Left lung (tissue), 10 donors: ENCODE results near the gene KIF26B. TPM values are rescaled to one million over a fixed set of nuclear protein-coding genes. Genes with fewer than 3 reads are reported as not detected.

Experiments used
- ATAC-seq: fragments of 200-7000 bp; cut with Tn5 transposase; one replicate; pipeline ENCODE4 v1.9.1; 2020; ENCODE audit warnings: moderate library complexity
- DNase-seq, 4 donors: peaks; one replicate each; pipeline ENCODE4 v3.0.0-alpha.2; 2013 to 2020
- H3K27ac ChIP-seq, 2 donors: fragments of 200-600 bp; sonication (generic) in 1 of 2; one replicate each; pipeline versions ENCODE4 v1.5.0 to v1.8.0; 2020 to 2021
- H3K27me3 ChIP-seq, 2 donors: fragments of 200-600 bp; sonication (generic) in 1 of 2; one replicate each; pipeline versions ENCODE4 v1.5.0 to v1.8.0; 2020 to 2021
- H3K36me3 ChIP-seq, 2 donors: fragments of 200-600 bp; sonication (generic) in 1 of 2; one replicate each; pipeline versions ENCODE4 v1.5.0 to v1.8.0; 2020 to 2021
- H3K4me1 ChIP-seq, 2 donors: fragments of 200-600 bp; one replicate each; pipeline ENCODE4 v1.8.0; 2021
- H3K4me3 ChIP-seq, 2 donors: fragments of 200-600 bp; sonication (generic) in 1 of 2; one replicate each; pipeline versions ENCODE4 v1.5.0 to v1.8.0; 2020 to 2021; ENCODE audit warnings: mild to moderate bottlenecking in 1 of 2
- H3K9me3 ChIP-seq, 2 donors: fragments of 200-600 bp; sonication (generic) in 1 of 2; one replicate each; pipeline versions ENCODE4 v1.5.0 to v1.8.0; 2020 to 2021
- CTCF ChIP-seq, 2 donors: fragments of 200-600 bp; sonication (generic) in 1 of 2; IDR thresholded peaks; one replicate each; pipeline versions ENCODE4 v1.5.0 to v1.8.0; 2021; ENCODE audit warnings: antibody characterized with exemption in 2 of 2
- intact Hi-C, 2 donors: fragments of 100-400 bp; cut with DNase I; formaldehyde crosslinking; loops; one replicate each; pipeline versions ENCODE4 v1.11.2 to v1.14.2; 2022
- polyA plus RNA-seq, 6 donors: library from polyadenylated mRNA; unstranded; fragments of 120-200 nt; gene quantifications; one replicate each; pipeline ENCODE4 v1.2.1, GENCODE V29; 2013; ENCODE audit not compliant: insufficient read length in 6 of 6
- total RNA-seq, 2 donors: library from RNA; stranded (reverse); fragmentation: NEBNext Ultra II Directional; extraction: Animal tissue kit (Norgen Biotek cat#: 25700); gene quantifications; one replicate each; pipeline ENCODE4 v1.2.1, GENCODE V29; 2021
- donor health status: DM: no; HTN: yes; CAD: no.
- donor health status: DM: no; HTN: no; CAD: no.

The KIF26B gene
- total and polyA plus RNA-seq, 8 donors, result 3.9 to 28.3 (median 6.5) TPM

- TF ChIP-seq CTCF (IDR thresholded peaks at IDR 0.05), result no peak
- H3K27ac ChIP-seq, result no peak overlapping the region
- H3K4me3 ChIP-seq, result no peak overlapping the region
- intact Hi-C loops, result no loop called here
- DNase-seq (no peak), ATAC-seq (no peak)
- H3K9me3 ChIP-seq, result no peaks in the 10 kb centered on the region
- no peaks in the 10 kb centered on the region for H3K4me1 ChIP-seq
- no peaks in the 10 kb centered on the region for H3K27me3 ChIP-seq
- no peaks in the 10 kb centered on the region for H3K36me3 ChIP-seq
Observed at GRCh38 chr1:245591346-245592188, 436.8 kb downstream of the KIF26B start.

- DNase-seq (no peak), ATAC-seq (no peak)
- Histone ChIP-seq H3K4me3 (no peak overlapping the region), H3K27me3 (no peaks in the 10 kb centered on the region), H3K27ac (no peak overlapping the region), H3K9me3 (no peaks in the 10 kb centered on the region), H3K4me1 (no peaks in the 10 kb centered on the region), H3K36me3 (no peaks in the 10 kb centered on the region)
- TF ChIP-seq CTCF (IDR thresholded peaks at IDR 0.05), result no peak
- intact Hi-C loops, result no loop called here
Observed at GRCh38 chr1:245592189-245592460, 437.3 kb downstream of the KIF26B start.

GRCh38 chr1:245598524-245599305 is 443.9 kb downstream of the KIF26B start:
- DNase-seq, result peak in 2 of 4 donors; percentile 74 to 84
- intact Hi-C loops, result no loop called here
- Histone ChIP-seq H3K36me3 (no peaks in the 10 kb centered on the region), H3K4me1 (no peaks in the 10 kb centered on the region), H3K27me3 (no peaks in the 10 kb centered on the region), H3K27ac (peak overlapping the region; percentile 41 to 63), H3K9me3 (no peaks in the 10 kb centered on the region), H3K4me3 (no peak overlapping the region)
- peak; percentile 60 for ATAC-seq
- no peak for TF ChIP-seq CTCF (IDR thresholded peaks at IDR 0.05)

GRCh38 chr1:245599371-245600174 is 444.8 kb downstream of the KIF26B start:
- no peak for TF ChIP-seq CTCF (IDR thresholded peaks at IDR 0.05)
- DNase-seq (peak in 2 of 4 donors; percentile 74 to 86), ATAC-seq (peak; percentile 83)
- no peaks in the 10 kb centered on the region for H3K27me3 ChIP-seq
- intact Hi-C loops, result no loop called here
- no peaks in the 10 kb centered on the region for H3K9me3 ChIP-seq
- no peaks in the 10 kb centered on the region for H3K4me1 ChIP-seq
- peak overlapping the region in 1 of 2 donors; percentile 41 for H3K27ac ChIP-seq
- no peak overlapping the region for H3K4me3 ChIP-seq
- H3K36me3 ChIP-seq, result no peaks in the 10 kb centered on the region
